ENCODE results near the gene CERS5.

CERS5 gene

GRCh38 chr12:50142993-50143392 is 24.2 kb downstream of the CERS5 start:
- in situ Hi-C loops (cut with MboI; ENCODE audit: low sequenced_read_pairs) = no loop called here

- in situ Hi-C loops (cut with MboI; ENCODE audit: low sequenced_read_pairs) = no loop called here
Measured at GRCh38 chr12:50132505-50133135, 34.5 kb downstream of the CERS5 start.

DNA sequence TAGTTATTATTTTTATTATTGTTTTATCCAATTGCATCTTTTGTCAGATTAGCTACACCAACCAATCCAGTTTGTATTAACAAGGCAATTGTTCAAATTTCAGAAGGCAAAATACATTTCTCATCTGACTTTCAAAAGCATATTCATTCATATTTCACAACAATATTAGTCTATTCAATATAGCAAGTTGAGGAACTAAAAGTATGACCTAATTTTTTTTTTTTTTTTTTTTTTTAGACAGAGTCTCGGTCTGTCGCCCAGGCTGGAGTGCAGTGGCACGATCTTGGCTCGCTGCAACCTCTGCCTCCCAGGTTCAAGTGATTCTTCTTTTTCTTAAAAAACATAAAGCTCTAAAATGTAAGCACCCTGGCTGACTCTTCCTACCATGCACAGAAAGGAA is 37.9 kb downstream of the CERS5 start:
- in situ Hi-C loops (cut with MboI; ENCODE audit: low sequenced_read_pairs) = no loop called here

GRCh38 chr12:50127546-50127945 is 39.6 kb downstream of the CERS5 start:
- in situ Hi-C loops (cut with MboI; ENCODE audit: low sequenced_read_pairs) = no loop called here

- in situ Hi-C loops (cut with MboI; ENCODE audit: low sequenced_read_pairs) = no loop called here
Measured at GRCh38 chr12:50123203-50123602, 44.0 kb downstream of the CERS5 start.

DNA sequence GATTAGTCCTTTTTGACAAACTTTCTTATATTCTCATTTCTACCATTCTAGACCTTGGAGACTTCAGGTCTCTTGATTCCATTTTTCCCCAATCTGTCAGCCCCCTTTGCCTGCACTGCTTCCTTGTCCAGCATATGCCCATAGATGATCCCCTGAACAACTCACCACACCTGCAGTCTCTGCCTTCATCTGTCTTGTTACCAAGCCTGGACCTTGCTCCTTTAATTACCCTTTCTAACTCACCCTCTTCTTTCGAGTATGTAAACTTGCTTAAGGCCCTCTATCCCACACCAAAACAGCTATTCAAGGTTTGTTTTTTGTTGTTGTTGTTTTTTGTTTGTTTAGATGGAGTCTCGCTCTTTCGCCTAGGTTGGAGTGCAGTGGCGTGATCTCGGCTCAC is 45.5 kb downstream of the CERS5 start:
- in situ Hi-C loops (cut with MboI; ENCODE audit: low sequenced_read_pairs) = no loop called here

DNA sequence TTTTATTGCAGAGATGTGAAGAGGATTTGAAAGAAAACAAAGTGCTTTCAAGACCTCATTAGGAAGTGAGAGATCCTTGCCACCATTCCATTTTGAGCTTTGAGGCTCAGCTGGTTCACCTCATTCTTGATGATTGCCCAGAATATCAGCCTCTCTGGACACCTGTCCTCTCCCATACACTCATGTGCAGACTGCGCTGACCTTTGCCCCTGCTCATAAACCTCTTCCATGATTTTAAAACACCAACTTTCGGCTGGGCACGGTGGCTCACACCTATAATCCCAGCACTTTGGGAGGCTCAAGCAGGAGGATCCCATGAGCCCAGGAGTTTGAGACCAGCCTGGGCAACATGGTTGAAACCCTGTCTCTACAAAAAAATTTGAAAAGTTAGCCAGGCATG is 46.2 kb downstream of the CERS5 start:
- in situ Hi-C loops (cut with MboI; ENCODE audit: low sequenced_read_pairs) = no loop called here

DNA sequence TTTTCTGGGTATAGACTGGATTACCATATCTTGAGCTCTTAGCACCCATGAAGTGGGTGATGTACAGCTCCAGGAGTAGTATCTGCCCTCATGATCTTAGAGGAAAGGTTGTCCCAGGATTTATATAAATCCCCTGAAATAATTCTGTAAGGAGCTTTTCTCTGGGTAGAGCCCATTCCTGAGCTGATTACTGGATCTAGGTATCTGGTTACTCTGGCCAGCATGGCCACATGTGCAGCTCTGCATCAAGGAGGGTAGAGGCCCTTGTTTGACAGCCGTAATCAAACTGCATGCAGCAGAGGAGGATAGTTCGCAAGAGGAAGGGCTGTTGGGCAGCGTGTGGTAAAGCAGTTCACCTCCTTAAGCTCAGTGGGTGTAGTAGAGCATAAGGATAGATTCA is 46.6 kb downstream of the CERS5 start:
- in situ Hi-C loops (cut with MboI; ENCODE audit: low sequenced_read_pairs) = no loop called here

DNA sequence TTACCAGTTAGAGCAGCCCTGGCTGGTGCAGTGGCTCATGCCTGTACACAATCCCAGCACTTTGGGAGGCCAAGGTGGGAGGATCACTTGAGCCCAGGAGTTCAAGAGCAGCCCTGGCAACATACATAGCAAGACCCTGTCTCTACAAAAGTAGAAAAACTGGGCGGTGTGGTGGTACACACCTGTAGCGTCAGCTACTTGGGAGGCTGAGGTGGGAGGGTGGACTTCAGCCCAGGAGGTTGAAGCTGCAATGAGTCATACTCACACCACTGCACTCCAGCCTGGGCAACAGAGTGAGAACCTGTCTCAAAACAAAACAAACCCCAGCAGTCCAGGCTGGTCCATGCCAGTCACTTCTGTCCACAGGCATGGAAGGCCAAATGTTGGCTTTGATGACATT is 47.8 kb downstream of the CERS5 start:
- in situ Hi-C loops (cut with MboI; ENCODE audit: low sequenced_read_pairs) = no loop called here

GRCh38 chr12:50117057-50117622 is 50.0 kb downstream of the CERS5 start:
- in situ Hi-C loops (cut with MboI; ENCODE audit: low sequenced_read_pairs) = no loop called here

DNA sequence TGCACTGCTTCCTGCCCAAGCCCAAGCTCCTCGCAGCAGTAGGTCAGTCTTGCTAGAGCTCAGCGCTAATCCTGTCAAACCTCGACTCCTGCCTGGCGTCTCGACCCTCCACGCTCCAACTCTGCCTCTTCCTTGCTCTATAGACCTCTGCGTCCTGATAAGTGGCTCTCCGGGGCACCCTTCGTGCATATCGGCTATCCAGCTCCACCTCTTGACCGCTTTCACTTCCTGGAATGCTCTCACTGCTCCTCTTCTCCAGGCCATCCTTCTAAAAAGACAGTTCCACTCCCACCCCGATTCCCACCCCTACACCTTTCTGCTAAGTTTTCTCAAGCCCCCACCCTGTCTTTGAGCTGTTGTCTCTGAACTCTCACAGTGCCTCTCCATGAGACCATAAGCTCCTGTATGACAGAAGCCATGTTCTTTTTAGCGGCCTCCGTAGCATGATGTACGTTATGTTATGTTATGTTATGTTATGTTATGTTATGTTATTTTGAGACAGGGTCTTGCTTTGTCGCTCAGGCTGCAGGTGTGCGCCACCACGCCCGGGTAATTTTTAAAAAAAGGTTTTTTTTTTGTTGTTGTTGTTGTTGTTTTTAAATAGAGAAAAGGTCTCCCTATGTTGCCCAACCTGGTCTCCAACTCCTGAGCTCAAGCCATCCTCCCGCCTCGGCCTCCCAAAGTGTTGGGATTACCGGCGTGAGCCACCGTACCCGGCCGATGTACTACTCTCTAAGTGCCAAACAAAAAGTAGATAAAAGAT is 54.5 kb downstream of the CERS5 start:
- in situ Hi-C loops (cut with MboI; ENCODE audit: low sequenced_read_pairs) = no loop called here

DNA sequence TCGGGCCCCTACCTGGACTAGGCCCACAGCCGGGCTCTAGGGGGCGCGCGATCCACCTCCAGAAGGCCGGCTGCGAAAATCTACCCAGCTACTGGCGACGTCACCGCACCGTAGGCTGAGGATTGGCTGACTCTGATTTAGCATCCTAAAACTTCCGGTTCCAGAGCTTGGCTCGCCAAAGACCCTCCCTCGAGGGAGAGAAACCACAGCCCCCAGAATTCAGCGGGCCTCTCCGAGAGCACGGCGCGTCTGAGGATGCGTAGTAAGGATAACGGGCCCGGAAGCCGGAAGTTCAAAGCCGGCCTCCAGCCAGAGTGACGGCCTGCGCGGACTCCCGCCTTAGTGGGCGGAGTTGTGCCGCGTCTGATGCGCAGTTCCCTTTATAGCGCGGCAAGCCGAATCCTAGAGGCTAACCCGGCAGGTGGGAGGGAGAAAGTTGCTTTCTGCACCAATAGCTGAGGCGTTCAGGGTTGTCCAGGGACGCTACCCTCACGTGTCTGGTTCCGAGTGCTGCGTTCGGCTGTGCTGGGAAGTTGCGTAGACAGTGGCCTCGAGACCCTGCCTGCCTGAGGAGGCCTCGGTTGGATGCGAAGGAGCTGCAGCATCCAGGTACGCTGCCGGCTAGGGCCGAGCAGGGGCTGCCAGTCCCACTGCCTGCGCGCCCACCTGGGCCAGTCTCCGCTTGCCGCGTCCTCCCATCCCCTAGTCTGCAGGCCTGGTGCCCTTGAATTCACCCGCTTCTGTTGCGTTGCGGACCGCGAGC is 55.3 kb downstream of the CERS5 start, which contains the start of gene COX14:
Gene COX14 (plus strand): TSS at position 544 of the 763 bp plus-strand sequence. CDS start 7,808 bp downstream, outside the sequence.
- in situ Hi-C loops (cut with MboI; ENCODE audit: low sequenced_read_pairs) = no loop called here

DNA sequence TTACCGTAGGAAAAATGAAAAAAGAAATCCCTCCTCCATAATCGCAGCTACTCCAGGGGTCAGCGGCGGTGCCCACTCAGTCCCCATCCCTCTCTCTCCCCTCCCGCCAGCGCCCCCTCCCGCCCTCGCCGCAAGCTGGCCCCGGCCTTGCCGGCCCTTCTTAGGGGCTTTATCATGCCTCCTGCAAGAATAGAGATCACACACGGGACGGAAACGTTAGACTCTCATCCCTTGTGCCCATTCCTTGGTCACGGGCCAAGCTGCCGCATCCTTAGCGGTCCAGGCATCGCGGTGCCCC is 55.8 kb downstream of the CERS5 start:
- in situ Hi-C loops (cut with MboI; ENCODE audit: low sequenced_read_pairs) = no loop called here

DNA sequence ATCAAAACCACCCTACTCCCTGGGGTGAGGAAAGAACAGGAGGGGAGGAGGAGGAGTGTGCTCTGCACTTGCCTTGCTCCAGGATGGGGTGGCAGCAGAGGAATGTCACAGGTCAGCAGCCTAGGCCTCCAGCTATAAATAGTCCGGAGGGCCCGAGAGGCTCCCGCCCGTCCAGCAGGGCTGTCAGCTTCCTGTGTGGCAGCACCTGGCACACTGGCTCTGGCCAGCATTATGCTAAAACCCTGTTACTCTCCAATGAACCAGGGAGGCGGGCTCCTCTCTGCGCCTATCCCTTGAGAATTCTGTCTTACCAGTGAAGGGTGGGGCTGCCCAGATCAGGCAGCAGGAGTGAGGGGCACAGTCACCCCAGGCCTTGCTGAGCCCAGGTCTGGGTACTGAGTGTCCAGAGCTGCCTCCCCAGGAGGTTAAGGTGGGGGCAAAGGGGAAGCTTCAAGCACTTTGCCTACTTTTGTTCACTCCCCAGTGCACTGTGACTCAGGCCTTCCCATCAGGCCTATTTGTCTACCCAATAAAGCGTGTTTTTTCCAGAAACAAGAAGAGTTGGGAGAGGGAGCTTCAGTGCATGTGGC is 56.3 kb downstream of the CERS5 start:
- in situ Hi-C loops (cut with MboI; ENCODE audit: low sequenced_read_pairs) = no loop called here

GRCh38 chr12:50110127-50110761 is 56.9 kb downstream of the CERS5 start:
- in situ Hi-C loops (cut with MboI; ENCODE audit: low sequenced_read_pairs) = no loop called here

- in situ Hi-C loops (cut with MboI; ENCODE audit: low sequenced_read_pairs) = no loop called here
Measured at GRCh38 chr12:50109319-50109718, 57.9 kb downstream of the CERS5 start.

- in situ Hi-C loops (cut with MboI; ENCODE audit: low sequenced_read_pairs) = no loop called here
Measured at GRCh38 chr12:50107416-50108268, 59.5 kb downstream of the CERS5 start.

GRCh38 chr12:50106907-50107306 is 60.3 kb downstream of the CERS5 start:
- in situ Hi-C loops (cut with MboI; ENCODE audit: low sequenced_read_pairs) = no loop called here

DNA sequence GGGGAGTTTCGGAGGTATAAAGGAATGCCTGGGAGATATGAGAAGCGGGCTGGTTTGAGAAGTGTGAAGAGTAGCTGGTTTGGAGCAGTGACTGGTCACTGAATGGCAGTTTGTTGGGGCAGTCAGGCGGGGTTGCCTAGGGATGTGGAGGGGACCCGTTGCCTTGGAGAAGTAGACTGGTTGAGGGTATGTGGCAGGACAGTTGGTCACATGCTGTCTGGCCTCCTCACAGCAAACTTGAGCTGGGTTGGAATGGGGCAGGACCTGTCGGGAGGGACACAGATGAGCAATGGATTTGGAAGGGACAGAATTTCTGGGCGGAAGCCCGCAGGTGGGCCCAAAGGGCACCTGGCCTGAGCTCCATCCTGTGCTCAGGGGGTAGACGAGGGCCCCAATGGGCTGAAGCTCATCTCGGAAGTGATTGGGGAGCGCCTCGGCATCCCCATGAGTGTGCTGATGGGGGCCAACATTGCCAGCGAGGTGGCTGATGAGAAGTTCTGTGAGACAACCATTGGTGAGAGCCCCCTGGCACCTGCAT is 61.2 kb downstream of the CERS5 start:
- in situ Hi-C loops (cut with MboI; ENCODE audit: low sequenced_read_pairs) = no loop called here

Data from hTERT RPE-1 (cell line).